T-cell (primary cell): Measurements from ENCODE around the gene IFIH1. TPM values are rescaled to one million over a fixed set of nuclear protein-coding genes. Genes with fewer than 3 reads are reported as not detected.
A peak's percentile ranks its signal among the peaks of the same experiment; 100 is the strongest.

ENCODE experiments used
- ATAC-seq, 4 experiments: fragments of 200-7000 bp in 3 of 4; fragments of 150-1000 bp in 1 of 4; cut with Tn5 transposase; replicated peaks in 1 of 4; 1 replicate in 3 of 4; 2 replicates in 1 of 4; pipeline ENCODE4 v1.10.0; 2021; ENCODE audit warnings: moderate library complexity in 3 of 4, mild to moderate bottlenecking in 2 of 4, moderate number of reproducible peaks in 1 of 4
- CTCF ChIA-PET, 2 donors: fragments of 300-600 bp; sonication (Branson Sonifier 250); formaldehyde crosslinking; loops; one replicate each; lab custom pipeline; 2022; ENCODE audit warnings: antibody characterized with exemption in 2 of 2; lab: Charles Lee
- POLR2A ChIA-PET, 2 donors: fragments of 300-600 bp; sonication (Branson Sonifier 250); formaldehyde crosslinking; loops; one replicate each; lab custom pipeline; 2022; ENCODE audit warnings: antibody characterized with exemption in 2 of 2; lab: Charles Lee
- DNase-seq, 35 experiments: peaks; one replicate each; pipeline versions ENCODE4 v3.0.0 to v3.0.0-alpha.2; 2013 to 2023
- H3K27ac ChIP-seq: one replicate; pipeline ENCODE4 v1.5.1; 2013; ENCODE audit warnings: low read length
- H3K27me3 ChIP-seq, 2 experiments: replicated peaks in 1 of 2; 1 replicate in 1 of 2; 2 replicates in 1 of 2; pipeline versions ENCODE4 v1.6.1 to v1.7.0; 2013; ENCODE audit warnings: low read length in 1 of 2, mixed read lengths in 1 of 2; ENCODE audit not compliant: control insufficient read depth in 2 of 2, insufficient read depth in 2 of 2; ENCODE audit errors: extremely low read depth in 1 of 2
- H3K36me3 ChIP-seq, 2 donors: 1 replicate in 1 of 2; 2 replicates in 1 of 2; pipeline versions ENCODE4 v1.6.1 to v1.7.0; 2013; ENCODE audit warnings: low read length in 1 of 2; ENCODE audit not compliant: control insufficient read depth in 2 of 2, insufficient read depth in 1 of 2; ENCODE audit errors: extremely low read depth in 1 of 2
- H3K4me1 ChIP-seq, 2 experiments: 1 replicate in 1 of 2; 2 replicates in 1 of 2; pipeline versions ENCODE4 v1.6.1 to v1.7.0; 2013; ENCODE audit warnings: low read length in 2 of 2, mixed read lengths in 1 of 2; ENCODE audit not compliant: insufficient read depth in 2 of 2, control insufficient read depth in 1 of 2; ENCODE audit errors: extremely low read depth in 1 of 2
- H3K4me3 ChIP-seq, 2 donors: 1 replicate in 1 of 2; 2 replicates in 1 of 2; pipeline versions ENCODE4 v1.5.1 to v1.7.0; 2013; ENCODE audit warnings: mild to moderate bottlenecking in 2 of 2, low read length in 1 of 2, moderate library complexity in 1 of 2; ENCODE audit not compliant: control insufficient read depth in 1 of 2; ENCODE audit errors: extremely low read depth in 1 of 2
- H3K9me3 ChIP-seq: 2 replicates; pipeline ENCODE4 v1.7.0; 2013
- H3K27ac Mint-ChIP-seq, 2 donors: one replicate each; pipeline ENCODE4 v1.8.0; 2020 to 2021; ENCODE audit warnings: mild to moderate bottlenecking in 2 of 2, mixed read lengths in 2 of 2
- H3K27me3 Mint-ChIP-seq, 2 donors: one replicate each; pipeline ENCODE4 v1.8.0; 2021 to 2022; ENCODE audit warnings: mixed read lengths in 2 of 2
- H3K36me3 Mint-ChIP-seq: one replicate; pipeline ENCODE4 v1.8.0; 2021; ENCODE audit warnings: mixed read lengths
- H3K4me1 Mint-ChIP-seq, 3 donors: one replicate each; pipeline ENCODE4 v1.8.0; 2020 to 2022; ENCODE audit warnings: mixed read lengths in 3 of 3, mild to moderate bottlenecking in 1 of 3
- H3K4me3 Mint-ChIP-seq, 3 donors: one replicate each; pipeline ENCODE4 v1.8.0; 2020 to 2022; ENCODE audit warnings: mild to moderate bottlenecking in 3 of 3, mixed read lengths in 3 of 3, moderate library complexity in 3 of 3
- H3K9me3 Mint-ChIP-seq, 3 donors: one replicate each; pipeline ENCODE4 v1.8.0; 2020 to 2022; ENCODE audit warnings: mixed read lengths in 3 of 3
- WGBS: methylation state at CpG from one replicate; pipeline ENCODE4 v1.1.5; 2013; ENCODE audit warnings: missing lambda C conversion rate; ENCODE audit not compliant: insufficient coverage; 5-methylcytosine and 5-hydroxymethylcytosine counted together
- total RNA-seq, 35 experiments: library from RNA in 6 of 35; stranded (reverse) in 6 of 35; fragments of 120-200 nt in 1 of 35; gene quantifications; one replicate each; pipeline versions ENCODE4 v1.2.1 to v1.2.4 and lab custom pipeline; 2013 to 2026

The IFIH1 gene
- total RNA-seq, 5 donors from 2014 or later (not counting 1 experiment from before 2014, with no cell fraction given): 25.1 to 34.1 (median 29.2) TPM

DNA sequence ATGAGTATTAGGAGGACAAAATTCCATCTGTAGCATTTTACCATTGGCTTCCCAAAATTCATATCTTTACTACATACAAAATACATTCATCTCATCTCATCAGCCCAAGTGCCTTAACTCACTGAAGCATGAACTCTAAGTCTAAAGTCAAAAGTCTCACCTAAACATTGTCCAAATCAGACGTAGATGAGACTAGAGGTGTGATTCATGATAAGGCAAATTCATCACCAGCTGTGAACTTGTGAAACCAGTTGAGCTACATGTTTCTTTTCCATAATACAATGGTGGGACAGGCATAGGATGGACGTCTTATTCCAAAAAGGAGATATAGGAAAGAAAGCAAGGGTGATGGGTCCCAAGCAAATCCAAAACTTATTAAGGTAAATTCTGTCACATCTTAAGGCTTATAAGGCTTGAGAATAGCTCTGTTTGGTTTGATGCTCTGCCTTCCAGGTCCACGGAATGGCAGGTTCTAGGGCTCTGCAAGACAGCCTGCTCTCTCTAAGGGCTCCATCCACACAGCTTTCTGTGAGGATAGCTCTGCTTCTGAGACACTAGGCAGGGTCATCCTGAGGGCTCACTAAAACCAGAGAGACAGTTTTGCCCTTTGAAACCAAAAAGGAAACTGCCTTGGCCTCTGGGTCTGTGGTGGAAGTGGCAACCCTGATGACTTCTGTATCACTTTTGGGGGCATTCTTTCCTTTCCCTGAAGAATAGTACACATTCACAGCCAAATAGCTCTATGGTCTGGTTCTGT is 9.6 kb downstream of the IFIH1 start:
- no peaks in the 10 kb centered on the region for H3K4me1 ChIP-seq
- ChIA-PET CTCF (interaction anchor here (0.5 to 1.8 kb wide), 5 partner anchors 9 to 1000 kb away, joined by 3 to 9 read pairs (median 3); partner anchors contain the start of gene IFIH1 (in 1 of the 2)), POLR2A (no interaction called here)
- H3K4me3 ChIP-seq: no peak overlapping the region
- no peak overlapping the region for H3K4me3 Mint-ChIP-seq
- peaks cover 32 to 47% (median 45%) of the 10 kb centered on the region in 3 donors for H3K4me1 Mint-ChIP-seq
- peaks cover 8 to 31% of the 10 kb centered on the region in 2 donors for H3K36me3 ChIP-seq
- no peak for DNase-seq
- H3K36me3 Mint-ChIP-seq: peaks cover 36% of the 10 kb centered on the region
- no peaks in the 10 kb centered on the region for H3K9me3 ChIP-seq
- 17% methylated on average over 1 of the region's 3 CpGs for WGBS
- no peaks in the 10 kb centered on the region for H3K9me3 Mint-ChIP-seq
- peak overlapping the region; percentile 4 to 44 for H3K27ac Mint-ChIP-seq
- ATAC-seq: peak in 1 of 4 experiments; percentile 18
- H3K27me3 ChIP-seq: no peaks in the 10 kb centered on the region
- H3K27me3 Mint-ChIP-seq: no peaks in the 10 kb centered on the region
- no peak overlapping the region for H3K27ac ChIP-seq

DNA sequence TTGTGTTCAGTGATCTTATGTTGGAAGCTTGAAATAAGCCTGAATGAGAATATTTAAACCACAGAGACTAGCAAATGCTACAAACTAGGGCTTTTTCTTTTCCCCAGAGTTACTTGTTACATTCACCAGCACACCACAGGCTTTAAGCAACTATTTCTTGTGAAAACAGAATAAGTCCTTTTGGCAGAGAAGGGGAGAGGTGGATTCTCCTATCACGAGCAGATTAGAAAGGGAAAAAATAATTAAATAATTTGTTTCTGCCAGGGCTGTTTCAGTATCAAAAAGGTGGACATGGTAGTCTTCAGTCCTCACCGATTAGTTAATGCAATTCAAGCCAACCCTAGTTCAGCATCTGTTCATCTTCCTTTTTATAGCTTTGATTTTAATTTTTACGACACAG is 12.6 kb downstream of the IFIH1 start:
- H3K4me1 ChIP-seq: no peaks in the 10 kb centered on the region
- H3K9me3 Mint-ChIP-seq: no peaks in the 10 kb centered on the region
- H3K27me3 ChIP-seq: no peaks in the 10 kb centered on the region
- peaks cover 6 to 20% (median 18%) of the 10 kb centered on the region in 3 donors for H3K4me1 Mint-ChIP-seq
- no peak for DNase-seq
- no peak overlapping the region for H3K27ac Mint-ChIP-seq
- WGBS: no CpG with 5 or more reads among the region's 3 CpGs
- H3K36me3 Mint-ChIP-seq: peaks cover 33% of the 10 kb centered on the region
- no peak overlapping the region for H3K4me3 ChIP-seq
- H3K27me3 Mint-ChIP-seq: no peaks in the 10 kb centered on the region
- H3K27ac ChIP-seq: no peak overlapping the region
- no peak overlapping the region for H3K4me3 Mint-ChIP-seq
- ATAC-seq: no peak
- no peaks in the 10 kb centered on the region for H3K9me3 ChIP-seq
- ChIA-PET POLR2A (no interaction called here), CTCF (interaction anchor here (0.9 to 4.1 kb wide), 4 partner anchors 8 to 719 kb away, joined by 3 to 28 read pairs (median 8); partner anchors contain the start of gene IFIH1 (in 1 of the 2))
- peaks cover 8 to 31% of the 10 kb centered on the region in 2 donors for H3K36me3 ChIP-seq

GRCh38 chr2:162301877-162302276 is 16.6 kb downstream of the IFIH1 start:
- no CpG with 5 or more reads among the region's 1 CpG for WGBS
- Histone ChIP-seq H3K9me3 (no peaks in the 10 kb centered on the region), H3K4me1 (no peaks in the 10 kb centered on the region), H3K36me3 (peaks cover 0 to 19% of the 10 kb centered on the region in 2 donors), H3K27me3 (no peaks in the 10 kb centered on the region), H3K27ac (no peak overlapping the region), H3K4me3 (no peak overlapping the region)
- ChIA-PET POLR2A (interaction anchor here in 1 of 2 donors (0.6 kb wide), 1 partner anchor 49 kb away, joined by 3 read pairs; no protein-coding TSS in a partner anchor), CTCF (interaction anchor here in 1 of 2 donors (1.2 to 7.8 kb wide), 4 partner anchors 11 to 81 kb away, joined by 3 to 121 read pairs (median 23); partner anchors contain the start of gene IFIH1)
- Mint-ChIP-seq H3K4me3 (no peak overlapping the region), H3K36me3 (peaks cover 12% of the 10 kb centered on the region), H3K27me3 (no peaks in the 10 kb centered on the region), H3K27ac (no peak overlapping the region), H3K9me3 (no peaks in the 10 kb centered on the region), H3K4me1 (peaks cover 0 to 4% (median 1%) of the 10 kb centered on the region in 3 donors)
- ATAC-seq: no peak
- DNase-seq: no peak

- Histone ChIP-seq H3K36me3 (peaks cover 0 to 16% of the 10 kb centered on the region in 2 donors), H3K4me3 (no peak overlapping the region), H3K9me3 (no peaks in the 10 kb centered on the region), H3K27me3 (no peaks in the 10 kb centered on the region), H3K27ac (no peak overlapping the region), H3K4me1 (no peaks in the 10 kb centered on the region)
- Mint-ChIP-seq H3K27me3 (no peaks in the 10 kb centered on the region), H3K4me1 (peaks cover 0 to 5% (median 1%) of the 10 kb centered on the region in 3 donors), H3K27ac (no peak overlapping the region), H3K36me3 (peaks cover 8% of the 10 kb centered on the region), H3K4me3 (no peak overlapping the region), H3K9me3 (no peaks in the 10 kb centered on the region)
- DNase-seq (peak in 32 of 35 experiments; percentile 8 to 78 (median 40)), ATAC-seq (peak; percentile 61 to 79 (median 68))
- WGBS: 60% methylated on average over 1 of the region's 6 CpGs
- CTCF ChIA-PET: interaction anchor here (1.0 to 7.8 kb wide), 8 partner anchors 12 to 714 kb away, joined by 3 to 121 read pairs (median 4); partner anchors contain the start of gene IFIH1 (in 1 of the 2)
- POLR2A ChIA-PET: no interaction called here
Observed at GRCh38 chr2:162301151-162301804, 17.2 kb downstream of the IFIH1 start.

GRCh38 chr2:162300266-162300665 is 18.2 kb downstream of the IFIH1 start:
- Mint-ChIP-seq H3K9me3 (no peaks in the 10 kb centered on the region), H3K4me3 (no peak overlapping the region), H3K27ac (no peak overlapping the region), H3K4me1 (peaks cover 0 to 3% (median 1%) of the 10 kb centered on the region in 3 donors), H3K27me3 (no peaks in the 10 kb centered on the region), H3K36me3 (peaks cover 10% of the 10 kb centered on the region)
- DNase-seq: no peak
- ATAC-seq: no peak
- Histone ChIP-seq H3K9me3 (no peaks in the 10 kb centered on the region), H3K27me3 (no peaks in the 10 kb centered on the region), H3K4me1 (no peaks in the 10 kb centered on the region), H3K36me3 (peaks cover 0 to 8% of the 10 kb centered on the region in 2 donors), H3K27ac (no peak overlapping the region), H3K4me3 (no peak overlapping the region)
- POLR2A ChIA-PET: no interaction called here
- CTCF ChIA-PET: interaction anchor here (0.7 to 7.8 kb wide), 16 partner anchors 8 to 1922 kb away, joined by 3 to 121 read pairs (median 4); partner anchors contain the start of gene IFIH1 (in 2 of the 2)
